Mesendoderm (in vitro differentiated cells): ENCODE measurements around the gene EFEMP1.

ENCODE experiments used
- DNase-seq: peaks from one replicate; pipeline ENCODE4 v3.0.0; 2013
- H2AK5ac ChIP-seq: 2 replicates; pipeline ENCODE4 v1.6.1; 2013; ENCODE audit warnings: low read length, inconsistent platforms
- H2BK120ac ChIP-seq: 2 replicates; pipeline ENCODE4 v1.6.1; 2013; ENCODE audit warnings: low read depth, mild to moderate bottlenecking, low read length, moderate library complexity, mixed read lengths
- H2BK15ac ChIP-seq: replicated peaks from 2 replicates; pipeline ENCODE4 v1.6.1; 2013; ENCODE audit warnings: low read depth, mild to moderate bottlenecking, moderate library complexity
- H2BK5ac ChIP-seq: 2 replicates; pipeline ENCODE4 v1.6.1; 2013; ENCODE audit warnings: low read length, inconsistent platforms
- H3K18ac ChIP-seq: 2 replicates; pipeline ENCODE4 v1.6.1; 2013; ENCODE audit warnings: mild to moderate bottlenecking, low read length, mixed read lengths
- H3K23ac ChIP-seq: one replicate; pipeline ENCODE4 v1.6.1; 2013; ENCODE audit warnings: low read length
- H3K27ac ChIP-seq: 2 replicates; pipeline ENCODE4 v1.5.1; 2013; ENCODE audit warnings: low read depth, mild to moderate bottlenecking, inconsistent platforms, low read length, moderate library complexity
- H3K27me3 ChIP-seq: 2 replicates; pipeline ENCODE4 v1.6.1; 2013; ENCODE audit warnings: low read length, control low read depth, mild to moderate bottlenecking, inconsistent platforms; ENCODE audit not compliant: insufficient read depth, poor library complexity
- H3K36me3 ChIP-seq: 2 replicates; pipeline ENCODE4 v1.6.1; 2013; ENCODE audit warnings: low read length, inconsistent platforms; ENCODE audit not compliant: control insufficient read depth, insufficient read depth
- H3K4ac ChIP-seq: one replicate; pipeline ENCODE4 v1.6.1; 2013; ENCODE audit warnings: low read depth, mild to moderate bottlenecking, low read length, moderate library complexity
- H3K4me1 ChIP-seq: 2 replicates; pipeline ENCODE4 v1.6.1; 2013; ENCODE audit warnings: low read depth, low read length, inconsistent platforms; ENCODE audit not compliant: control insufficient read depth
- H3K4me2 ChIP-seq: 2 replicates; pipeline ENCODE4 v1.6.1; 2013; ENCODE audit warnings: low read length
- H3K4me3 ChIP-seq: 2 replicates; pipeline ENCODE4 v1.5.1; 2013; ENCODE audit warnings: mild to moderate bottlenecking, low read length
- H3K56ac ChIP-seq: one replicate; pipeline ENCODE4 v1.6.1; 2013; ENCODE audit warnings: low read length
- H3K79me1 ChIP-seq: 2 replicates; pipeline ENCODE4 v1.6.1; 2013; ENCODE audit warnings: low read length, inconsistent platforms
- H3K79me2 ChIP-seq: 2 replicates; pipeline ENCODE4 v1.6.1; 2013; ENCODE audit warnings: mild to moderate bottlenecking, low read length; ENCODE audit not compliant: control insufficient read depth, insufficient read depth
- H3K9ac ChIP-seq: 2 replicates; pipeline ENCODE4 v1.6.1; 2013; ENCODE audit warnings: low read length, inconsistent platforms
- H4K5ac ChIP-seq: one replicate; pipeline ENCODE4 v1.6.1; 2013; ENCODE audit warnings: low read length
- H4K8ac ChIP-seq: one replicate; pipeline ENCODE4 v1.6.1; 2013; ENCODE audit warnings: low read depth, mild to moderate bottlenecking, control low read depth, low read length, moderate library complexity
- WGBS: extraction: QIAGEN DNeasy Blood & Tissue Kit; methylation state at CpG from one replicate; pipeline ENCODE4 v1.1.7; 2013; ENCODE audit warnings: low lambda C conversion rate, missing lambda C conversion rate; ENCODE audit not compliant: insufficient coverage; ENCODE audit errors: extremely low coverage; 5-methylcytosine and 5-hydroxymethylcytosine counted together

EFEMP1 gene

GRCh38 chr2:55946793-55947192 lies 23.2 kb upstream of the EFEMP1 start:
- Histone ChIP-seq H3K36me3 (no peaks in the 10 kb centered on the region), H2AK5ac (no peak overlapping the region), H4K5ac (no peak overlapping the region), H3K18ac (no peak overlapping the region), H3K79me2 (no peaks in the 10 kb centered on the region), H3K4me3 (no peak overlapping the region), H2BK5ac (no peak overlapping the region), H3K56ac (no peak overlapping the region), H3K4me2 (no peak overlapping the region), H3K27me3 (no peaks in the 10 kb centered on the region), H2BK120ac (no peak overlapping the region), H3K23ac (no peak overlapping the region), H3K4ac (no peak overlapping the region), H2BK15ac (no peak overlapping the region), H3K79me1 (no peaks in the 10 kb centered on the region), H4K8ac (no peak overlapping the region), H3K27ac (no peak overlapping the region), H3K4me1 (no peaks in the 10 kb centered on the region), H3K9ac (no peak overlapping the region)
- no CpG with 5 or more reads among the region's 1 CpG for whole genome bisulfite sequencing
- no peak for DNase-seq

GRCh38 chr2:55943466-55943865 lies 19.9 kb upstream of the EFEMP1 start:
- no peaks in the 10 kb centered on the region for H3K36me3 ChIP-seq
- H2BK5ac ChIP-seq, result no peak overlapping the region
- no peak overlapping the region for H2BK15ac ChIP-seq
- H3K4me2 ChIP-seq, result no peak overlapping the region
- no peak overlapping the region for H3K9ac ChIP-seq
- H3K79me2 ChIP-seq, result no peaks in the 10 kb centered on the region
- no peak overlapping the region for H2AK5ac ChIP-seq
- no peak overlapping the region for H3K4ac ChIP-seq
- H3K56ac ChIP-seq, result no peak overlapping the region
- H3K18ac ChIP-seq, result no peak overlapping the region
- H2BK120ac ChIP-seq, result no peak overlapping the region
- no peaks in the 10 kb centered on the region for H3K27me3 ChIP-seq
- H3K79me1 ChIP-seq, result no peaks in the 10 kb centered on the region
- no peak for DNase-seq
- H4K8ac ChIP-seq, result no peak overlapping the region
- no peak overlapping the region for H3K4me3 ChIP-seq
- H3K23ac ChIP-seq, result no peak overlapping the region
- H3K27ac ChIP-seq, result no peak overlapping the region
- no peaks in the 10 kb centered on the region for H3K4me1 ChIP-seq
- H4K5ac ChIP-seq, result no peak overlapping the region
- no CpG with 5 or more reads among the region's 1 CpG for WGBS

- no CpG with 5 or more reads among the region's 3 CpGs for WGBS
- H3K79me1 ChIP-seq, result no peaks in the 10 kb centered on the region
Measured at GRCh38 chr2:55936351-55936750, 12.8 kb upstream of the EFEMP1 start.

GRCh38 chr2:55934337-55934736 lies 10.8 kb upstream of the EFEMP1 start:
- no peak overlapping the region for H4K5ac ChIP-seq
- no peak overlapping the region for H3K9ac ChIP-seq
- no CpG with 5 or more reads among the region's 2 CpGs for WGBS
- H3K36me3 ChIP-seq, result no peaks in the 10 kb centered on the region
- H3K27ac ChIP-seq, result no peak overlapping the region
- no peak overlapping the region for H2AK5ac ChIP-seq
- H2BK5ac ChIP-seq, result no peak overlapping the region
- no peaks in the 10 kb centered on the region for H3K27me3 ChIP-seq
- H3K18ac ChIP-seq, result no peak overlapping the region
- H2BK15ac ChIP-seq, result no peak overlapping the region
- H3K23ac ChIP-seq, result no peak overlapping the region
- H3K4me3 ChIP-seq, result no peak overlapping the region
- no peak overlapping the region for H4K8ac ChIP-seq
- H3K4ac ChIP-seq, result no peak overlapping the region
- no peak overlapping the region for H3K56ac ChIP-seq
- no peaks in the 10 kb centered on the region for H3K79me1 ChIP-seq
- DNase-seq, result no peak
- H3K79me2 ChIP-seq, result no peaks in the 10 kb centered on the region
- no peaks in the 10 kb centered on the region for H3K4me1 ChIP-seq
- H2BK120ac ChIP-seq, result no peak overlapping the region
- H3K4me2 ChIP-seq, result no peak overlapping the region

More at GRCh38 chr2:55936351-55936750, 12.8 kb upstream of the EFEMP1 start:
- Histone ChIP-seq H4K8ac (no peak overlapping the region), H3K36me3 (no peaks in the 10 kb centered on the region), H3K4ac (no peak overlapping the region), H3K27ac (no peak overlapping the region), H3K79me2 (no peaks in the 10 kb centered on the region), H2BK120ac (no peak overlapping the region), H3K4me2 (no peak overlapping the region), H2BK15ac (no peak overlapping the region), H3K27me3 (no peaks in the 10 kb centered on the region), H2AK5ac (no peak overlapping the region), H4K5ac (no peak overlapping the region), H3K56ac (no peak overlapping the region), H3K23ac (no peak overlapping the region), H2BK5ac (no peak overlapping the region), H3K4me3 (no peak overlapping the region), H3K9ac (no peak overlapping the region), H3K18ac (no peak overlapping the region), H3K4me1 (no peaks in the 10 kb centered on the region)
- DNase-seq, result no peak

GRCh38 chr2:55932843-55933242 lies 9.3 kb upstream of the EFEMP1 start:
- H3K4me1 ChIP-seq, result no peaks in the 10 kb centered on the region
- no peak overlapping the region for H2BK5ac ChIP-seq
- no peak overlapping the region for H4K8ac ChIP-seq
- no peak overlapping the region for H3K23ac ChIP-seq
- no peak overlapping the region for H2BK120ac ChIP-seq
- H3K18ac ChIP-seq, result no peak overlapping the region
- no peak overlapping the region for H3K27ac ChIP-seq
- no peak overlapping the region for H3K4ac ChIP-seq
- no peak for DNase-seq
- H3K4me3 ChIP-seq, result no peak overlapping the region
- H4K5ac ChIP-seq, result no peak overlapping the region
- WGBS, result no CpG with 5 or more reads among the region's 3 CpGs
- H3K79me1 ChIP-seq, result no peaks in the 10 kb centered on the region
- no peak overlapping the region for H3K9ac ChIP-seq
- no peak overlapping the region for H2BK15ac ChIP-seq
- H3K4me2 ChIP-seq, result no peak overlapping the region
- H2AK5ac ChIP-seq, result no peak overlapping the region
- H3K27me3 ChIP-seq, result no peaks in the 10 kb centered on the region
- no peaks in the 10 kb centered on the region for H3K36me3 ChIP-seq
- H3K56ac ChIP-seq, result no peak overlapping the region
- no peaks in the 10 kb centered on the region for H3K79me2 ChIP-seq

GRCh38 chr2:55931281-55931680 lies 7.7 kb upstream of the EFEMP1 start:
- Histone ChIP-seq H4K8ac (no peak overlapping the region), H2AK5ac (no peak overlapping the region), H2BK5ac (no peak overlapping the region), H4K5ac (no peak overlapping the region), H3K4me1 (no peaks in the 10 kb centered on the region), H3K56ac (no peak overlapping the region), H2BK15ac (no peak overlapping the region), H3K79me2 (no peaks in the 10 kb centered on the region), H3K27me3 (no peaks in the 10 kb centered on the region), H3K18ac (no peak overlapping the region), H2BK120ac (no peak overlapping the region), H3K36me3 (no peaks in the 10 kb centered on the region), H3K23ac (no peak overlapping the region), H3K9ac (no peak overlapping the region), H3K79me1 (no peaks in the 10 kb centered on the region), H3K27ac (no peak overlapping the region), H3K4me2 (no peak overlapping the region), H3K4ac (no peak overlapping the region), H3K4me3 (no peak overlapping the region)
- no peak for DNase-seq
- no CpG with 5 or more reads among the region's 3 CpGs for WGBS
